ENCODE measurements around the gene KCNMA1. TPM values are rescaled to one million over a fixed set of nuclear protein-coding genes. Genes with fewer than 3 reads are reported as not detected.
"Not testable (repeated sequence)": the region's sequence is repeated elsewhere in the genome, so short reads cannot be mapped to it uniquely, and the experiment has no call there.

Gene KCNMA1
- total RNA-seq, 1 donor from 2014 or later = not detected

- no peak for DNase-seq (ENCODE audit: low read depth in 2 of 2)
These were observed 216.0 kb downstream of the KCNMA1 start for GRCh38 chr10:77421591-77421990.

- no peak for DNase-seq (ENCODE audit: low read depth in 2 of 2)
These were observed 216.6 kb downstream of the KCNMA1 start for GRCh38 chr10:77420947-77421523.

GRCh38 chr10:77419979-77420378 lies 217.6 kb downstream of the KCNMA1 start:
- DNase-seq (ENCODE audit: low read depth in 2 of 2) = no peak

- DNase-seq (ENCODE audit: low read depth in 2 of 2) = no peak
These were observed 218.6 kb downstream of the KCNMA1 start for GRCh38 chr10:77419056-77419455.

- no peak for DNase-seq (ENCODE audit: low read depth in 2 of 2)
These were observed 219.6 kb downstream of the KCNMA1 start for GRCh38 chr10:77417806-77418640.

GRCh38 chr10:77417359-77417758 lies 220.2 kb downstream of the KCNMA1 start:
- DNase-seq (ENCODE audit: low read depth in 2 of 2) = no peak

GRCh38 chr10:77416311-77417135 lies 221.1 kb downstream of the KCNMA1 start:
- DNase-seq (ENCODE audit: low read depth in 2 of 2) = peak in 1 of 2 donors; percentile 53

DNA sequence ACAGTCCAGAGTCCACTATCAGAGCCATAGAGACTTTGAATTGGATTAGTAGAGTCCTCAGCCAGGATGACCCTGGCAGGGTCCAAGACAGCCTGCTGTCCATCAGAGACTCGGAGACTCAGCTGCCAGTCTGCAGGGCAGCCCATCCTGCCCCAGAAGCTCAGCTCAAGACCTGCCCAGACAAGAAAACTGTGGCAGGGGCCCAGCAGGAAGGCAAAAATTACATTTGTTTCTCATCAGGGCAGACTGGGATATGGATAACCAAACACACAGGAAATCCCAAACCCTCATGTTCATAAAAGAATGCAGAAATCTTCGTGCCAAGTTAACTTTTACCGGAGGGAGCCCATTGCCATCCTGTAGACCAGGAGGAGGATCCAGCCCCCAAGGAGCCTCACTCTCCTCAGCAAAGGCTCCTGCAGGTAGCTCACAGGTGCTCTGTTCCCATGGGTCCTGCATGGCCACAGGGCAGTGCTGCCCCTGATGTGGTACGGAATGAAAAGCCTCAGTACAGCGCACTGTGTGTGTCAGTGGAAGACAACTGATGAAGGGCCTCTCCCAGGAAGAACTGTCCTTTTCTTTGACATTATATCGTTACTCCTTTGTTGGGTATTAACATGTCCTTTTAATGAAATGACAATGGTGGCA lies 222.2 kb downstream of the KCNMA1 start:
- no peak for DNase-seq (ENCODE audit: low read depth in 2 of 2)

- no peak for DNase-seq (ENCODE audit: low read depth in 2 of 2)
These were observed 224.4 kb downstream of the KCNMA1 start for GRCh38 chr10:77413231-77413630.

DNA sequence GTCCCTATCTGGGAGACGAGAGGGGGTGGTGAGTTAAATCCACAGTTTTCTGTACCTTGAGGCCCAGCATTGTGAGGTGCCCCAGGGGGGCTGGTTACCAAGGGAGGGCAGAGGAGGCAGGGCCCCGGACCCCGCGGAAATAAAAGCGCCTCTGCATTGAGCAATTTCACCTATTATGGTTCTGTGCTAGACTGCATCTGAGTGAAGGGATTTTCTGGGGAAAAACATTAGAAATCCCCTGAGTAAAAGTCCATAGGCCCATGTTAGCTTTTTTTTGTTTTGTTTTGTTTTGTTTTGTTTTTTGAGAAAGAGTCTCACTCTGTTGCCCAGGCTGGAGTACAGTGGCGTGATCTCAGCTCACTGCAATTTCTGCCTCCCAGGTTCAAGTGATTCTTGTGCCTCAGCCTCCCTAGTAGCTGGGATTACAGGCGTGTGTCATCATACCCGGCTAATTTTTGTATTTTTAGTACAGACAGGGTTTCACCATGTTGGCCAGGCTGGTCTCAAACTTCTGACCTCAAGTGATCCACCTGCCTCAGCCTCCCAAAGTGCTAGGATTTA lies 225.0 kb downstream of the KCNMA1 start:
- DNase-seq (ENCODE audit: low read depth in 2 of 2) = not testable (repeated sequence)

GRCh38 chr10:77411805-77412204 lies 225.8 kb downstream of the KCNMA1 start:
- DNase-seq (ENCODE audit: low read depth in 2 of 2) = no peak

GRCh38 chr10:77410523-77410922 lies 227.1 kb downstream of the KCNMA1 start:
- no peak for DNase-seq (ENCODE audit: low read depth in 2 of 2)

DNA sequence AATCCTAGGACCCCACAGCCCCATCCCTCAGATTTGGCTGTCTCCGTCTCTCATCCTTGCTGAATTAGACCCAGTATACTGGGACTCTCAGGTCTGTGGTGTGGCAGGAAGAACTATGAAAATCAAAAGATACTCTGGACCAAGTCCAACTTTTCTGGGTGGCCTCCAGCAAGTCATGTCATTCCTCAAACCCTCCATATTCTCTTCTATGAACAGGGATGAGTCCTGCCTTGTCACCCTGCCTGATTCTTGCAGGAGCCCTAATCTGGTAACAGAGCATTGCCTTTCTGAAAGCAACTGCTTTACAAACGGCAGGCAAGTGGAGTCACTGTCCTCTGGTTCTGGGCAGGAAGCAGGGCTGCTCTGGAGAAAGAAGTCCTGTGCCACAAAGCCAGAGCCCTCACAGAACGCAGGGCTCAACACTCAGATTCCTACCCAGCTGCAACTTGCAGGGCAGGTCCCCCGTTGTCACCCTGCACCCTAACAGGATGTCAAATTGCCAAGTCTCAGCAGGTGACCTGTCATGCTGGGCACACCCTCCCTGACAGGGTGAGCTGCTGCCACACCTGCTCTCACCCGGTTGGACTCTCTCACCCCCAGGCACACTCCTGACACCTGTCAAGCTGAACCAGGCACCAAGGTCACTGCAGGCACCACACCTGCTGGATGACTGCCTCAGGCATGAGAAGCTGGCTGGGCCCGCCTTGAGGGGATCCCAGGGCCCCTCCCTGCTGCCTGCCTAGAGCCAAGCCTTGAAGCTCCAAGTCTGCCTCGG lies 227.7 kb downstream of the KCNMA1 start:
- no peak for DNase-seq (ENCODE audit: low read depth in 2 of 2)

DNA sequence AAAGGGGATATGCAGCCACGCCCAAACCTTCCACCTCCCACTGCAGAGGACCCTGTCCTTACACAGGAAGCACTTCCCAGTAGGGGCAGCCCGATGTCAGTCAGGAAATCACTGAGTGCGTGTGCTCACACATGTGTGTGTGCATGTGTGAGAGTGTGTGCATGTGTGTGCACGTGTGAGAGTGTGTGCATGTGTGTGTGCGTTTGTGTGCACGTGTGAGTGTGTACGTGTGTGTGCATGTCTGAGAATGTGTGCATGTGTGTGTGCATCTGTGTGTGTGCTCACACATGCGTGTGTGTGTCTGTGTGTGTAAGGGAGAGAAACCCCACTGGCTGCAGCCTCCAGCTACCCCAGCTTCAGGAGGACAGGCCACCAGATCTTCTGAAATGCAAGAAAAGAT lies 229.3 kb downstream of the KCNMA1 start:
- DNase-seq (ENCODE audit: low read depth in 2 of 2) = no peak

GRCh38 chr10:77406764-77407430 lies 230.7 kb downstream of the KCNMA1 start:
- no peak for DNase-seq (ENCODE audit: low read depth in 2 of 2)

DNA sequence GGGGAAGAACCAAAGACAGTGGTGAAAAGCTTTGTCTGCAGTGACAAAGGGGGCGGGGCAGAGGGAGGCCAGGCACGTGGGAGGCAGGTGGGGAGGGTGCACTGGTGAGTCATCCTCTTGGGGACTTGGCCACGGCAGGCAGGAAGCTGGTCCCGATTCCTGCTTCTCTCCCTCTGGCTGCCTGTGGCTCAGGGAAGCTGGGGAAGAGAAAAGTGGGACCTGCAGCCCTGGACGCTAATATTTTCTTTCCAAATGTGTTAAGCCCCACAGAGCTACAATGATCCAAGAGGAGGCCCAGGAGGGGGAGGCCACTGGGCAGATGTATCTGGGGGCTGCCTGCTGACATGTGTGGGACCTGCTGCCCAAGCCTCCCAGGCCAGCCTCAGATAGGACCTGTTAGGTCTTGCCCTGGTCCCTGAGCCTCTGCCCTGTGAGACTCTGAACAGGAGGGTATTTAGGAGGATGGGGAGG lies 231.8 kb downstream of the KCNMA1 start:
- peak; percentile 78 to 83 for DNase-seq (ENCODE audit: low read depth in 2 of 2)

DNA sequence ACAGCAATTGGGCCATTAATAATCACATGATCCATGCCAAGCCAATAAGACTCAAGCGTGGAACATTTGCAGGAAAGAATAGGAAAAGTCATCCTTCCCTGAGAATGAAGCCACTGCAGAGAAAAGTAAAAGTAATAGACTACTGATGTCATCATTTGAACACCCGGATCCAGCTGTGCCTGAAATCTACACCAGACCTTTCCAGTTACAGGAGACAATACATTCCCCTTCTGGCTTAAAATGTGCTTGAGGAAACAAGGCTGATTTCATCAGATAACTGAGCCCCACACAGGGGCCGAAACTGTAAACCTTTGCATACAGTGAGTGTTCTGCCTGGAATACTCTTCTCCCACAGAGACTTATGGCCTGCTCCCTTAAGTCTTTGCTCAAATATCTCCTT lies 232.8 kb downstream of the KCNMA1 start:
- DNase-seq (ENCODE audit: low read depth in 2 of 2) = no peak

- no peak for DNase-seq (ENCODE audit: low read depth in 2 of 2)
These were observed 233.8 kb downstream of the KCNMA1 start for GRCh38 chr10:77403761-77404160.

DNA sequence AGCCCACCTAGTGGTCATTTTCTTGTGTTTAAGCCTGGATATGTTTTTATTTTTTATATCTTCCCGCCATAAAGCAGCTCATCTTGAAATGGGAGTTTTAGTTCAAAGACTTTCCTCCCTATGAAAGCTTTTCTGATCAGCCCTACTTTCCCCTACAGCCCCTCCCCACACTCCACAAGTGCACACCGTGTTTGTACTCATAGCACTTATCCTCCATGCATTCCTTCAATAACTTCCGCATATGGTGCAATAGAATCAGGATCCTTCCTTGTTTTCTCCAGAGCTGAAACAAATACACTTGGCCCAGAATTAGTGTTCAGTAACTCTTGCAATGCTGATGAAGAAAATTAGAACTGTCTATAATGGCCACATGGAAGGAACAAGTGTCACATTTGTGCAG lies 235.9 kb downstream of the KCNMA1 start:
- no peak for DNase-seq (ENCODE audit: low read depth in 2 of 2)

- no peak for DNase-seq (ENCODE audit: low read depth in 2 of 2)
These were observed 237.6 kb downstream of the KCNMA1 start for GRCh38 chr10:77400033-77400432.

All from lung microvascular endothelial cell (primary cell).